ENCODE measurements around the gene METTL15.
"Not testable (repeated sequence)": the region's sequence is repeated elsewhere in the genome, so short reads cannot be mapped to it uniquely, and the experiment has no call there.

METTL15 gene

DNA sequence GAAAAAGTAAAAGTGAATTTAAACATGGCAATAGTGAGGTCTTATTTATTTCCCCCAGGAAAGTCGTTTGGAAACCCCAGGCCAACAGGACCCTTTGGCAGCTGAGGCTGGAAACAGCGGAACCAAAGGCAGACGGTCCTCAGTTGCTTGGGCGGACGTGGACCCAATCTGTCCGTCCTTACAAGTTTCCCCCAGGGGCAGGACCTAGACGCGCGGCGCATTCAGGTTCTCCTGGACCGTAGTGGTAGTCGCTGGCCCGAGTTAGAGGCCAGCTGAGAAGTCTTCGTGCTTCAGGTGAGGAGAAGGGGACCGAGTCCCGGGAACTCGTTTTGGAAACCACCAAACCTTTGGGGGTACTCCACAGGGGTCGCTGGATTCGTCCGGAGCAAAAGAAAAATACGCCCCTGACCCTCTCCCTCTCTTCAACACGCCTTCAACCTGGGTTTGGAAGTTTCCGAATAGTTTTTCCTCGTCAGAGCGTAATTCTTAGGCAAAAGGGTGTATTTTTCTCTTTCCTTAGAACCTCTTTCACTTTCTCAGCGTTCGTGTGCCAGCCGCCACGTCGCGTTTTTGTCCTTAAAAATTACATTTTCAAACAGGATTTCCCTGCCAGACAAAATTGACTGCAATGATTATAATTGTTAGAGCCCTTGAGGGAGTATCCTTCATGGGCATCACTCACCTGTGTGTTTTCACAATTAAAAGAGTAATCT, 2.1 kb downstream of the METTL15 start:
- peak in 1 of 3 donors; percentile 14 for DNase-seq (ENCODE audit: low read depth in 3 of 3)

DNA sequence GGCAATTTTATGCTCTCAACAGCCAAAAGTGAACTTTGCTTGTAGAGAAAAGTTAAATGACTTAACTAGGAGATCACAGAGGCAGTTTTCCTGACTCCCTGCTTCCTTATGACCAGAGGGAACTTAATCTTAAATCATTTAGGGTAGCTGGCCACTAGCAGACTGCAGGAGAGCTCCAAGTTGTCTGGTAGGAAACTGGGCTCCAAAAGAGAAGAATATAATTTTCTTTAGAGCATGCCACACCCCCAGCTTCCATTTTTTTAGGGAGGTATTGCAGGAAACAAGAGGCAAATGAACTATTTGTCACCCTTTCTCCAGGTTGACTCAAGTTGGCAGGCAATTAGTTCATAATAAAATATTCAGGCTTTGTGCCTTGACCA, 2.6 kb downstream of the METTL15 start:
- DNase-seq (ENCODE audit: low read depth in 3 of 3): no peak

DNA sequence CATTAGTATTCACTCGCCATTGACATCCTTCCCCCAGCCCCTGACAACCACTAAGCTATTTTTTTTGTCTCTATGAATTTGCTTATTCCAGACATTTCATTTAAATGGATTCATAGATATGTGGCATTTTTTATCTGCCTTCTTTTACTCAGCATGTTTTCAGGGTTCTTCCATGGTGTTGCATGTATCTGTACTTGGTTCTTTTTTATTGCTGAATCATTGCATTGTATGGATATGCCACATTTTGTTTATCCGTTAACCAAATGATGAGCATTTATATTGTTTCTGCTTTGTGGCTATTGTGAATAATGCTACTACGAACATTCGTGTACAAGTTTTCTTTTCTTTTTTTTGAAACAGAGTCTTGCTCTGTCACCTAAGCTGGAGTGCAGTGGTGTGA, 5.9 kb downstream of the METTL15 start:
- no peak for DNase-seq (ENCODE audit: low read depth in 3 of 3)

DNA sequence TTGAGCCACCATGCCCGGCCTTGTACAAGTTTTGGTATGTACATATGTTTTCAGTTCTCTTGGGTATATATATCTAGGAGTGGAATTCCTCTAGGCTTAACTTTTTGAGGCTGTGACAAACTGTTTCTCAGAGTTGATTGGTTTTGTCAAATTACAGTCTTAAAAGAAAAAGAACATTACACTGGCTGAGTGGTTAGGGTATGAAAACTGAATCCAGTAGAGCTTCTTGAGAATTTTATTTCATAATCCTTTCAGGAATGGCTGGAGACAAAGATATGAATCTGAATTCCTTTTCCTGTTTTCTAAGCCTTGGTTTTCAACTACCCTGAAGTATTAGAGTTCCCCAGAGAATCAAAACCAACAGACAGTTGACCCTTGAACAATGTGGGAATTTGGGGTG, 6.5 kb downstream of the METTL15 start:
- no peak for DNase-seq (ENCODE audit: low read depth in 3 of 3)

DNA sequence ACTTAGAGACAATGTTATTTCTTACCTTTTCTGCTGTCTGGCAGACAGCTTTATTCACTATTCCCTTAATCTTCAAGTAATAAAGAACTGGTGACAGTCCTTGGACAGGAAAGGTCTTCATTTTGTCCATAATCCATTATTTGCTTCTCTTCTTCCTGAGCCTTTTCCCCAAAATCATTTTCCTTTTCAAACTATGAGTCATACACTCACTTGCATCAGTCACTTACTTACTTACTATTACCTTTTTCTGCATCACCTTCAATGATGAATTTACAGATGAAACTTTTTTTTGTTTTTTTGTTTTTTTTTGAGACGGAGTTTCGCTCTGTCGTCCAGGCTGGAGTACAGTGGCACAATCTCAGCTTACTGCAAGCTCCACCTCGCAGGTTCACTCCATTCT, 9.5 kb downstream of the METTL15 start:
- DNase-seq (ENCODE audit: low read depth in 3 of 3): no peak

DNA sequence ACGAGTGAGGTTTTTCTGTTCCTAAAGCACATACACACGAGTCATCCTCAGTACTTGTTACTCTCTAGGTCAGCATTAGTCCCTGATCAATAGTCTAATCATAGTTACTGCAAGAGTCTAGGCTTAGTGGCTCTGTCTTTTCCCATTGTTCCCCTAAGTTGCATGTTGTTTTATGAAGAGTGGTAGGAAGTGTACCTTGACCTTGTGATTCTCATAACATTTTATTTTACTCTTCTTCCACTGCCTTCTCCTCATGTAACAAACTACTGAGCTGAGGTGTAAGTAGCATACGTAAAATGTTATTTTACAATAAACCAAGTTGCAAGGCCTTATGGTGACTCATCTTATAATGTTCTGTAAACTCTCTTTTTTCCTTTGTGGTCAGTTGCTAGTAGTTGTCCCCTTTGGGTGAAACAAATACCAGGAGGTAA, 15.0 kb downstream of the METTL15 start:
- no peak for DNase-seq (ENCODE audit: low read depth in 3 of 3)

DNA sequence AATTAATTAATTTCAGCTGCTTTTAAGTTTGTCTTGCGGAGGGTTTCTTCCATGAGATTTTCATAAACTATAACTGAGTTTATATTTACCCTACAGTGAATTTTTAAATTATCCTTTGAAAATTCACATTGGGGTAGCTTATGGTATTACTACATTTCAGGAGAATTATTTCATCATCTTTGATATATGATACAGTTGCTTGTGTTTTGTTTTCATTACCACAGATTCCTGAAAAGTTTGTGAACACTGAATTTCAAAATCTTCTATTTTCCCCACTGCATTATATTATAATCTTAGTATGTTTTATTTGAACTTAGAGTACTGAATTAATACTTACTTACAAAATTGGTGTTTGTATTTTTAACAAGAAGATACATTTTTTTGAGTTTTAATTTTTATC, 24.4 kb downstream of the METTL15 start:
- no peak for DNase-seq (ENCODE audit: low read depth in 3 of 3)

DNA sequence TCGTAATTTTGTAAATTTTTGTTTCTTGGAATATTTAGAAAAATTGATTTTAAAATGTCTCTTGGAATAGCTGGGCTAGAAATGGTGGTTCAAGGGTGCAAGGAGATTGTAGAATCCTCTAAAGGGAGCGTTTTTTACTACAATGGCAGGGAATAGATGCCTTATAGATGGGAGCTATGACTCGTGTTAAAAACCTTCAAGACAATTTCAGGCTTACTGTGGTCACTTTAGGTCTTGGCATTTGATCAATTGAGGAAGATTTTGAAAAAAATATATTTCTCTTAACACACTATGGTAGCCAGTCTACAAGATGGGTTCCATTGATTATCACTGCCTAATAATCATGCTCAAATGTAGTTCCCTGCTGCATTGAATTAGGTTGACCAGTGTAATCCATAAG, 25.0 kb downstream of the METTL15 start:
- no peak for DNase-seq (ENCODE audit: low read depth in 3 of 3)

DNA sequence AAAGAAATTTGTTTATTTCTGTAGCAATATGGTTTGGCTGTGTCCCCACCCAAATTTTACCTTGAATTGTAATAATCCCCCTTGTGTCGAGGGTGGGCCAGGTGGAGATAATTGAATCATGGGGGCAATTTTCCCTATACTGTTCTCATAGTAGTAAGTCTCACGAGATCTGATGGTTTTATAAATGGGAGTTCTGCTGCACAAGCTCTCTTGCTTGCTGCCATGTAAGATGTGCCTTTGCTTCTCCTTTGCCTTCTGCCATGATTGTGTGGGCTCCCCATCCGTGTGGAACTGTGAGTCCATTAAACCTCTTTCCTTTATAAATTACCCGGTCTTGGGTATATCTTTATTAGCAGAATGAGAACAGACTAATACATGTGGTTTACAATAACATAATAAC, 28.0 kb downstream of the METTL15 start:
- not testable (repeated sequence) for DNase-seq (ENCODE audit: low read depth in 3 of 3)

DNA sequence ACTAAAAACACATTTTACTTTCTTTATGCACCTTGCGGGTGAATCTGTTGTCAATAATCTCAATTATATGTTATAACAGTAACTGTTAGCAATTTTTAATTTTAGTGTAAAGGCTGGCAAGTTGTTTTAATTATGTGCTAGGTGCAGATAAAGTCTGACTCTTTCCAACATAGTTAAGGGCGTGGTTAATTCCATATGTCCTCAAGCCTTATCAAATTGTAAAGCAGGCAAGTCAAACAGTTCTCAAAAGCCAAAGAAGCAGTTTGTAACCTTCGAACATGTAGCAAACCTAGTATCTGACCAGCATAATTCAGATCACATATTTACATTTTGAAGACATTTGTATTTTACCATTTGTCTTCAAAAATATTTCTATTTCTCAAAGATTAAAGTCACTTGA, 29.2 kb downstream of the METTL15 start:
- DNase-seq (ENCODE audit: low read depth in 3 of 3): no peak

DNA sequence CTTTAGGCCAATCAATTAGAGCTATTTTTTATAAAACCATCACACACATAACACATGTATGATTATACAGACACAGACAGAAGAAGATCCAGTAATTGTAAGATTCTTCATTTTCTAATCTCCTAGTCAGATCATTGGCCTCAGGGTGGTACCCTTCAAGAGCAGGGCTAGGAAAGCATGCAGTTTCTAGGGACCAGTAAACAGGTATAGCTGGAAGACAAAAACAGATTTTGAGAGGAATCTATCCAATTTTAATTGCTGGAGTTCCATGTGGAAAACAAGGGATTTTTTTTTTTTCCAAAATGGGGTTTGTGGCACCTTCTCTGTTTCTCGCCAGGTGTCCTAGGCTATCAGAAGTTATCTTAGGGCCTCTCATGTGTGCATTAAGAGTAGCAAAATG, 29.6 kb downstream of the METTL15 start:
- DNase-seq (ENCODE audit: low read depth in 3 of 3): no peak

DNA sequence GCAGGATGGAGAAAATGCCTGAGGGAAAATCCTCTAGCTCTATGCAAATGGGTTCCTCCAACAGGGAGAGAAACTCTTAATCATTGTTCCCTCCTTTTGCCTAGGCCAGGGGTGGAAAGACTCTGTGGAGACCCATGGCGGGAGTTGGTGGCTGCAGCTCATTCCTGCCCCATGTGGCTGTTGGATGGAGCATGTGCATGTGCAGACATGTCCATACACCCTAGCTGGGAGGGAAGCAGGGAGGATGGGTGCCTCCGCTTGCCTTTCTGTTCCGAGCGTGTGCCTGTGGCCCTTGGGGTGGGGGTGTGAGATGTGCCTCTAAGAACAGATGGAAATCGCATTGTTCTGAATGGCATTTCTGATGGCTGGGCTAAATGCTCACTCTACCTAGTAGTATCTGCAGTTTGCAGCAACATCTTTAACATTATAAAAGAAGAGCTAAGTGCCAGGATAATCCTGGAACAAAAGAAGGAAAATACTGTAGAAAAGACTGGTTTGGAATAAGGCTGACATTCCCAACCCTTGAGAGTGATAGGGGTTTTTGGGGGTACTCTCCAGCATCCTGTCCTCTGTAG, 31.7 kb downstream of the METTL15 start:
- no peak for DNase-seq (ENCODE audit: low read depth in 3 of 3)

DNA sequence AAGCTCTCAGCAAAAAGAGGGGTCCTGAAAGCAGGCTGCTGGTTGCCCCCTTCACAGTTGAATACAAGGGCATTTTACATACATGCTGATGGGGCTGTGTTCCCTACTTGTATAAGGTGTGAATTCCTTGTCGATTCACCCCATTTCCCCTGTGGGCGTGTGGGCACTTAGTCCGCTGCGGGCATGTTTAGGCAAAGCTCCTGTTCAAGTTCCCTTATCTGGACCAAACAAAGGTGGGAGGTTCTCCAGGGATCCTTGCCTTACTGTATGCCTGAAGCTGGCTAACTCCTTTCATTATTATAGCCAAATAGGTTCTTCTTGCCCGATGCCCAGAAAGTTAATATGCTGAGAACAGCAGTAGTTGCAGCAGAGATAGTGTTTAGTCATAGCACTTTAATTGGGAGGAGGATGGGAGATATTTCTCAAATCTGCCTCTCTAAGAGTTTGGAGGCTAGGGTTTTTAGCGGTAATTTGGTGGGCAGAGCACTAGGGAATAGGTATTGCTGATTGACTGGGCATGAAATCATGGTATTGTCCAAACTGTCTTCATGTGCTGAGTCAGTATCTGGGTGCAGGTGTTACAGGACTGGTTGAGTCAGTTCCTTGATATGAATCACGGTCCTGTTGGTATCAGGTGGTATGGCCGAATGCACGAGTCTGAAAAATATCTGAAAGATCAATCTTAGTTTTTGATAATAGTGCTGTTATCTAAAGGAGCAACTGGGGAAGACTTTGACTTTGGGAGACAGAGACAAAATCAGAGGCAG, 32.7 kb downstream of the METTL15 start:
- DNase-seq (ENCODE audit: low read depth in 3 of 3): no peak

DNA sequence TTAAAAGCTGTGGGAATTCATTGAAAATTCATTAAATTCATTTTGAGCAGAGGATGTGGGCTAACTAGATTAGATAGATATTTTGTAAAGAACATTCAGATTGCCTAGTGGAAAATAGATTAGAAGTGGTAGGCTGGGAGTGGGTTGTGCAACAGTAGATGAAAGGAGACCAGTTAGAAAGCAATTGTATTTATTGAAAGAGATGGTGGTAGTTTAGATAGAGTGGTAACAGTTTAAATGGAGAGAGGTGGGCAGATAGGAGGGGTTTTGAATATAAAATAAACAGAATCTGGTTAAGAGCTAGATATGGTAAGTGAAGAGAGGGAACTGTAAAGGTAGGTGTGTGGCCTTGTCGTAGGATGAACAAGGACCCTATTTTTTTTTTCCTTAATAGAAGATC, 34.5 kb downstream of the METTL15 start:
- no peak for DNase-seq (ENCODE audit: low read depth in 3 of 3)

DNA sequence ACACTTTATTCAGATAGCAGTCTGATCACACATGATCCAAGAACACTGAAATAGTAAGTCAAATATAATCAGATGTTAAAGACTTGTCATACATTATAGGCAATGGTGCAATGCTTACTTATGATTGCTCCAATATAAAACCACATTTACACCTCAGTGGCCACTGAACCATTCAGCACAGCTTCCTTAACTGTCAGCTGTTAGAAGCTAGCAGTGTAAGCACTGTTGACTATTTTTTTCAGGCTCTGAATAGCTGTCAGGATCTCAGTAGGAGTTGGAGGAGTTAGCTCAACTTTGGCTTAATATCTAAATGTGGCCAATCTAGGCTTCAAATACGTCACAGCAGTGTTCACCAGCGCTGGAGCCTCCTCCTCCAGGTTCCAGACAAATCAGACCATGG, 36.6 kb downstream of the METTL15 start:
- DNase-seq (ENCODE audit: low read depth in 3 of 3): no peak

DNA sequence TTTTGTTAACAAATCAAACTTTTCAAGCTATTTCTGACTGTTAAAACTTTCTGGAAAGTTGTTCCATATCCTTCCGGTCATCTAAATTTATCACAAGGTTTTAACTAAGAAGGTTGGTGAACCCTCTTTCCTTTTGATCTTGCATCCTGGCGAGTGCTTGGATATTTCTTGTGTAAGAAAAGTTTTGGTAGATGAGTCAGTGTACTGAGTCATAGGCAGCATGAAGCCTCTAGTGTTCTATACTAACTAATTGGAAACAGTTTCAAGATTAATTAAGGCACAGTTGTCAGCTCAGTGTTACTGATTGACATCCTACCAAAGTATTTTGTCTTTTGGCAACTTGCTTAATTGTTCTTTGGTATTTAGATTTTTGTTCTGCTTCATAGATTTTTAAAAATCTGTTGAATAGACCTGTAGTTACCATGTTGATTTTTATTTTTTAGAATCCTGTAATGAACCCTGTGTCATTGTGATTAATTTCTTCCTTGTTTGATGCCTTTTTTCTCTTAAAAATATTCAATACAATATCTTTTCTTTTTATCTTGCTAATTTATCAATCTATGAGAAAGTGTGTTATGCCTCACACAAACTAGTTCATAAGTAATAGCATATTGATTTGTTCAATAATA, 38.0 kb downstream of the METTL15 start:
- no peak for DNase-seq (ENCODE audit: low read depth in 3 of 3)

DNA sequence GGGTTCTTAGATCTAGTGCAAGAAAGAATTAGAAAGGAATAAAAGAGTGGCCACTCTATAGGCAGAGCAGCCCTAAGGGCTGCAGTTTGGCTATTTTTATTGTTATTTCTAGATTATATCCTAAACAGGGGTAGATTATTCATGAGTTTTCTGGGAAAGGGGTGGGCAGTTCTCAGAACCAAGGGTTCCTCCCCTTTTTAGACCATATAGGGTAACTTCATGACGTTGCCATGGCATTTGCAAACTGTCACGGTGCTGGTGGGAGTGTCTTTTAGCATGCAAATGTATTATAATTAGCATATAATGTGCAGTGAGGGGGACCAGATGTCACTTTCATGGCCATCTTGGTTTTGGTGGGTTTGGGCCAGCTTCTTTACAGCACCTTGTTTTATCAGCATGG, 44.6 kb downstream of the METTL15 start:
- no peak for DNase-seq (ENCODE audit: low read depth in 3 of 3)

DNA sequence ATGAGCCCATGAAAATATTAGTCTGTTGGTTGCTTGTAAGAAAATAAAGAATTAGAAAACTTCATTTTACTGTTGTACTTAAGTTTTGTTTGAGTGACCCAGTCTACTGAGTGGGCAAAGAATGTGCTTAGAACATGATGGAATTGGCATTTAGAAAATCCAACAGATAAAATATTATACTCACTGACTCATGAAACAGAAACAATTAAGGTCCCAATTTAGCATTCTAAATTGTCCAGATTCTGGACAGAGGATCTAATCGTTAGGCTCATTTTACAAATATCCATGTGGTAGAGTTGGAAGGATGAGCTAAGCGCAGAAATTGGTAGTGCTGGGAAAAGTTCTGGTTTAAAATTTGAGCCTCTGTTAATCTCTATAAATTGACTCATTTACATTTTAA, 45.4 kb downstream of the METTL15 start:
- DNase-seq (ENCODE audit: low read depth in 3 of 3): no peak

DNA sequence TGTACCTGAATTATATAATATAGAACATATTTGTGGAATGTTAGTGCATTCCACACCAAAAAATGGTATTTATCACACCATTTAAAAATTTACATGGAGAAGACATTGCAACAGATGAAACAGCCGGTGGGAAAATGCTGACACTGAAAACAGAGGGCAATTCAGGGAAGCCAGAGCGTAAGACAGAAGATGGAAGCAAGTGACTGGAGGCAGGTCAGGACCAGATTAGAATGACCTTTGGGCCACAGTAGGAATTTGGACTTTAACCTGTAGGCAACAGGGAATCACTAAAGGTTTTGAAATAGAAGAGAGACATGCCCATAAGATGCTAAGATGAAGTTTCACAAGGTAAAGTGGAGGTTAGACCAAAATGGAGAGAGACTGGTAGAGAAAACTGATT, 60.5 kb downstream of the METTL15 start:
- no peak for DNase-seq (ENCODE audit: low read depth in 3 of 3)

DNA sequence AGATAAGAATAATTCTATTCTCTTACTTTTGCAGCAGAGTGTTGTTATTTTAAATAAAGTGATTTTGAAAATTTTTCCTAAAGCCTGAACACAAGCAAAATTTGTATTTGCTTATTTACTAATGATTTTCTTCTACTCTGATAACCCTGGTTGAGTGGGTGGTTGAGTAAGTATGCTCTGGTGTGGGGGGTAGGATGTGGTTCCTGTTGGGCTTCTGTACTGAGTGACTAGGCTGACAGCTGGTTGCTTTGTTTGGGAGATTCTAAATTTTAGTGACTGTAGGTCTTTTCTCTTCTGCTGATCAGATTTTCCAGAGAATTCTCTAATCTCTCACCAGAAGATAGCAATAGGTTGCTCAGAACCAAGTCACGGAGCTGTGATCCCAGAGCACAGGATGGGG, 61.6 kb downstream of the METTL15 start:
- DNase-seq (ENCODE audit: low read depth in 3 of 3): no peak

DNA sequence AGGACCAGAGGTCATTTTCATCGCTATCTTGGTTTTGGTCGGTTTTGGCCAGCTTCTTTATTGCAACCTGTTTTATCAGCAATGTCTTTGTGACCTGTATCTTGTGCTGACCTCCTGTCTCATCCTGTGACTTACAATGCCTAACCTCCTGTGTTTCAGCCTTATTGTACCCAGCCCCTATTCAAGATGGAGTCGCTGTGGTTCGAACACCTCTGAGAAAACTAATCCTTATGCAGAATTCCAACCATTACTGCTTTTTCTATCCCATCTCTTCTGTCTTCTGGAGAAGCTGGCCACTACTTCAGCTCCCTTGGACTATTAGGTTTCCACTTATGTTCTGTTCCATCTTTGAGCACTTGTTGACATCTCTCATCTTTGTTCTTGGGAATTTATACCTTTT, 62.6 kb downstream of the METTL15 start:
- no peak for DNase-seq (ENCODE audit: low read depth in 3 of 3)

DNA sequence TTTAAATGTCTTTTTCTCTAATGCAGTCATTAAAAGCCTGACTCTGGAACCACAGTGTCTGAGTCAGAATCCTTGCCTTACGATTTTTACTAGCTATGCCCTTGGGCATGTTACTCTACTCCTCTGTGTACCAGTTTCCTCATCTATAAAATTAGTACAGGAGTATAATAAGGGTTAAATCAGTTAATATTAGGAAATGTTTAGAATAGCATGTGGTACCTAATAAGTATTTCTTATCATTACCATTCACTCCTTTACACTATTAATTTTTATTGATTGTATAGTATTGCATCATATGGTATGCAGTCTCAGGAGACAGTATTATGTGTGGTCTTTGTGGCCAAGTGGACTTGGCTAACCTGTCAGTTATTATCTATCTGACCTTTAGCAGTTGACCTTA, 68.2 kb downstream of the METTL15 start:
- DNase-seq (ENCODE audit: low read depth in 3 of 3): no peak

DNA sequence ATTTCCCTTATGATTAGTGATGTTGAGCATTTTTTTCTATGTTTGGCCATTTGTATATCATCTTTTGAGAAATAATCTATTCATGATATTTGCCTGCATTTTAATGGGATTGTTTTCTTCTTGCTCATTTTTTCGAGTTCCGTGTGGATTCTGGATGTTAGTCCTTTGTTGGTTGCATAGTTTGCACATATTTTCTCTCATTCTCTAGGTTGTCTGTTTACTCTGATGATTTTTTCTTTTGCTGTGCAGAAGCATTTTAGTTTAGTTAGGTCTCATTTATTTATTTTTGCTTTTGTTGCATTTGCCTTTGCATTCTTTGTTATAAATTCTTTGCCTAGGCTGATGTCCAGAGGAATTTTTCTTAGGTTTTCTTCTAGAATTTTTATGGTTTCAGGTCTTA, 87.3 kb downstream of the METTL15 start:
- DNase-seq (ENCODE audit: low read depth in 3 of 3): no peak
